Fibroblast of pulmonary artery (primary cell): ENCODE measurements around the gene NUBP2.

Experiments used
- DNase-seq: peaks from one replicate; pipeline ENCODE4 v3.0.0-alpha.2; 2010; ENCODE audit warnings: low read depth
- H3K4me3 ChIP-seq: replicated peaks from 2 replicates; pipeline ENCODE4 v1.5.1; 2011; ENCODE audit warnings: low read depth, mild to moderate bottlenecking, control low read depth, low read length, moderate library complexity
- CTCF ChIP-seq: IDR thresholded peaks from 2 replicates; pipeline ENCODE4 v1.5.1; 2011; ENCODE audit warnings: mild to moderate bottlenecking, control low read depth, low read length, inconsistent platforms; ENCODE audit errors: missing control alignments

The NUBP2 gene

DNA sequence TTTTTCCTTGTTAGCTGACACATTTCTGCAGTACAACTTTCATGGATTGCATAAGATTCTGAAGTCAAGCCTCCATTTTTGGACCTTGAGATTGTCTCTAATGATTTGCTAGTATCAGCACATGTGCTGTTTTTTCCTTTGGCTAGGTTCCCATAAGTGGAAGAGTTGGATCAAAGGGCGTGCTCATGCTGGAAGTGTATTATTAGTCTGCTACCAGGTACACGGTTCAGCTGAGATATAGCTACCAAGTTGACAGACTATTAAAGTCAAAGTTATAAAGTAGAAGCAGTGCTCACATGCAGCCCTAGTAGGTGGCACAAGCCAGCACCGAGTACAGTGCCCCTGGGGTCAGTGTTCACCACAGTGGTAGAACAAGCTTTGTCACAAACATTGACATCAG, 47.5 kb downstream of the NUBP2 start:
- H3K4me3 ChIP-seq: no peak overlapping the region
- TF ChIP-seq CTCF: no peak
- DNase-seq: no peak

- H3K4me3 ChIP-seq: no peak overlapping the region
- no peak for TF ChIP-seq CTCF
- no peak for DNase-seq
Measured at GRCh38 chr16:1831186-1832075, 48.7 kb downstream of the NUBP2 start.

DNA sequence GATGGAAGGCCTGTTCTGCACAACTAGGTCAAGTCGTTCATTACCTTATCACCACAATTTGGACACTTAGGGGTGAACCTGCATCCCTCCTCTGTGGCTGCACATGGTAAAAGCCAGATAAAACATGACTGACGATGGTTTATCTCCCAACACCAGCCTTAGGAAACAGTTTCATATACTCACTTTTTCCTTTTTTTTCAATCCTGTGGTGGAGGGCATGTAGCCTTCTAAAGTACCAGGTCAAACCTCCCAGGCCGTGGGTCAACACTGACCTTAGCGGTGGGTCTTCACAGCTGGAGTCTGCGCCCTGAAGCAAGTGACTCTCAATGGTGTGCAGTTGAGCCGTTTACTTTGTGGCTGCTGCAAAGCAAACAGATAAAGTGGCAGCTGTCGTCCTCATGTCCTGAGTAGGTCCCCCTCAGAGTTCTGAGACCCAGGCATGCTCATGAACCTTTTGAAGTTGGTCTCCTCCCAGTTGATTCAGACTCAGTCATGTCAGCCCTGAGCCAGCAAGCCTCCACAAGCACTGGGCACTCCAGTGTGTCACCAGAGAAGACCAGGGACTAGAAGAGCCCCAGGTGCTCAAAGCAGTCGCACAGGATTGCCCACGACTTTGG, 50.2 kb downstream of the NUBP2 start:
- DNase-seq: no peak
- no peak for TF ChIP-seq CTCF
- no peak overlapping the region for H3K4me3 ChIP-seq

- TF ChIP-seq CTCF: no peak
- no peak for DNase-seq
- H3K4me3 ChIP-seq: no peak overlapping the region
Measured at GRCh38 chr16:1834096-1834495, 51.3 kb downstream of the NUBP2 start.
